T1000 (cell line): ENCODE measurements around the gene KCND1.

Source experiments
- DNase-seq: peaks from one replicate; lab custom pipeline; 2025; ENCODE audit warnings: mixed read lengths; lab: John Stamatoyannopoulos, UW

KCND1 gene

GRCh38 chrX:48937054-48937907 is 34.4 kb downstream of the KCND1 start:
- DNase-seq = no peak

GRCh38 chrX:48936429-48937053 is 35.1 kb downstream of the KCND1 start:
- no peak for DNase-seq

DNA sequence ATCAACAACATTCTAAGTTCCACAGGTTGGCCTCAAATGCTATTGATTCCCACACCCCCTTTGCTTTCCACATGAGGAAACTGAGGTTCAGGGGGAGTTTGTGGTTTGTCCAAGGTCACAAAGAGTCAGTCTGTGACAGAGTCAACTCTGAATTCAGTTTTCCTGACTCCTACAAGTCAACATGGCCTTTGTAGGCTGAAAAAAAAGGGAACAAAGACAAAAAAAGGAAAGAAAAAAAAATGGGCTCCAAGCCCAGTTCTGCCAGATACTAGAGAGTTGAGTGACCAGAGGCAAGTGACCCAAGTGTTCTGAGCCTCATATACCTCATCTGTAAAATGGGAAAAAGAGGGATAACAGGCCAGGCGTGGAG is 36.4 kb downstream of the KCND1 start:
- no peak for DNase-seq

- DNase-seq = no peak
Measured at GRCh38 chrX:48934581-48935300, 36.9 kb downstream of the KCND1 start.

- no peak for DNase-seq
Measured at GRCh38 chrX:48933757-48934156, 37.9 kb downstream of the KCND1 start.

GRCh38 chrX:48927736-48928382 is 43.8 kb downstream of the KCND1 start:
- DNase-seq = no peak

- no peak for DNase-seq
Measured at GRCh38 chrX:48927123-48927522, 44.5 kb downstream of the KCND1 start.

- no peak for DNase-seq
Measured at GRCh38 chrX:48924270-48924669, 47.4 kb downstream of the KCND1 start.

DNA sequence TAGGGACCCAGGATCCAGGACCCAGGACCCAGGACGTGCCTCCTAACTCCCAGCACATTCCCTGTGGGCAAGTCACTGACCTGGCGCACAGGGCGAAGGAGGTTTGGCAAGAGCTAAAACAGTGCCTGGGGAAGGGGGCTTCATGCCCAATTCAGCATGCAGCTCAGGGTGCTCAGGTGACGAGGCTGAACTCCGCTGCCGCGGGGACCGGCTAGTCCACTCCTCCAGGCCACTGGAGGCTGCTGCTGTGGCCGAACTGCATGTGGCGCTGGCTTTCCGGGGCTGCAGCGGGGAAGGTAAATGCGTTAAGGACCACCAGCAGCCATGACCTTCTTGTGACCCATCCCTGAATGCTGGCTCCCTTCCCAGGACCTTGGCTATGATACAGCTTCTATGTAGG is 47.9 kb downstream of the KCND1 start:
- no peak for DNase-seq

GRCh38 chrX:48920718-48921104 is 50.9 kb downstream of the KCND1 start:
- DNase-seq = no peak

DNA sequence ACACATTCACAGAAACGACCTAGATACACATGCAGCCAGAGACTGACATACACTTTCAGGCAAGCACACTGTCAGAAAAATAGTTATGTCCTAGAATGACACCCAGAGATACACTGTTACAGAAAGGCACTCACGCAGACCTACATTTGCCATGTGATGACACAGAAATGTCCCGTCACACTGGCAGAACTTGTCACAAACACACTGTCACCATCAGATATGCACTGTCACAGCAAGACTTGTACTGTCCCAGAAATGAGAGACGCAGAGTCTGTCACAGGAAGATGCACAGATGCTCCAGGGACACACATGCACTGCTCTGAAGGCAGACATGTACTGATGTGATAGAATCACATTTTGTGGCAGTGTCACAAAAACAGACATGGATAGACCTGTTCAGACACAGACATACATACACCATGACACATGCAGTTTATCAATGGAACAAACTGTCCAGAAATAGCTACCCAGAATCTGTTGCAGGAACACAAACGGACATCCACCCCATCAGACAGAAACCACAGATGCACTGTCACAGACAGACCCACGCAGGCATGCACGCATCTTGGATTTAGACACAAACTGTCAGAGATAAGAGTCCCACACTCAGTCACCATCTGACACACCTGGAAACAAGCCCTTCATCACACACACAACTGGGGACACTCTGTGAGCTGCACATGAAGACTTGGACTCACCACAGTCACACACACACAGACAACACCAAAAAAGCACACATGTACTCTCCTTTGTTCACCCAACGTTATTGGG is 51.5 kb downstream of the KCND1 start:
- DNase-seq = no peak

DNA sequence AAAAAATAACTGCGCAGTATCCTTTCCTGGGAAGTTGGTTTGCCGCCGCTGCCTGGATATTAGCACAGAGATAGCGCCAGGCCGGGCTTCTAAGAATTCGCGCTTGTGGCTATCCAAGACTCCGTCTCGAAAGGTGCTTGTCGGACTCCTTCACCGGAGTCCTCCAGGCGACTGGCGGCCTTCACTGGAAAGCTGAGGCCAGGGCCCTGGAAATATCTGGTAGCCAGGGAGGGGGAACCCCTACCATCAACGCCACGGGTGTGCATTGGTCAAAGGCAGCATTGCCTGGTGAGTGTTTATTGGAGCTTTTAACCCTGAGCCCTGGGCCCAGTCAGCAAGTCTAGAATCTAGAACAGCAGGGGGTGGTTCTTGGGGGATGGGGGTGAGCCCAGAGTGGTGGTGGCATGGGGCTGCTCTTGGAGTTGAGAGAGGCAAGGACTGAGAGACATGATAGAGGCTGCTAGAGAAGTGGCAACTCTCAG is 52.2 kb downstream of the KCND1 start:
- DNase-seq = no peak

DNA sequence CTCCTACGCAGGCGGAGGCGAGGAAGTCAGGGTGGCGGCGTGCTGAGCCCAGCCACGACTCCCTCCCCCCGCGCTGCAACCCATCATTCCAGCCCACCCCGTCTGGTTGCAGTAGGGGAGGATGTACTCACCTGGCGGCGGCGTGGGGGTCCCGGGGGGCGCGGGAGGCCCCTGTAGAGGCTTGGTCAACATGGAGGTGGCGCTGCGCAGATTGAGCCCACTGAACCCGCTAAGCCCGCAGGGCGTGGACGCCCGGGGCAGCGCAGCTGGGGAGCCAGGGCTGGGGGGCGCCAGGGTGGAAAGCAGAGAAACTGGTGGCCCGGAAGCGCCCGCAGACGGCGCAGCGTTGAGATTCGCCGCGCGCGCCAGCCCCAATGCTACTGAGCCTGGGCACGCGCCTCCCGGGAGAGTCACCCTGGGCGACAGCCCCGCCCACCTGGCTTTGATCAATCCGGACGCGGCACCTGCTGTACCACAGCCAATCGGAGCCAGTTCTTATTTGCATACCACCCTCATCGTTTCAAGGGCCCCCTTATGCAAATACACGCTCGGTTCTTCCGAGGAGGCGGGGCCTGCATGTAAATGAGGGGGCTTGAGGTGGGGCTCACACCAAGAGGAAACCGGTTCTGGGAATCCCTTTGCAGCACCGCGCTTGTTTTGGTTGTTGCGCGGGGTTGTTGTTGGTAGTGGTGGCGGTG is 52.9 kb downstream of the KCND1 start, which contains the start of gene PIM2:
Gene PIM2 (minus strand): TSS at position 382 of the 698 bp plus-strand sequence. CDS start 190 bp downstream, at position 192.
- DNase-seq = peak; percentile 91

GRCh38 chrX:48918301-48918642 is 53.4 kb downstream of the KCND1 start:
- no peak for DNase-seq

DNA sequence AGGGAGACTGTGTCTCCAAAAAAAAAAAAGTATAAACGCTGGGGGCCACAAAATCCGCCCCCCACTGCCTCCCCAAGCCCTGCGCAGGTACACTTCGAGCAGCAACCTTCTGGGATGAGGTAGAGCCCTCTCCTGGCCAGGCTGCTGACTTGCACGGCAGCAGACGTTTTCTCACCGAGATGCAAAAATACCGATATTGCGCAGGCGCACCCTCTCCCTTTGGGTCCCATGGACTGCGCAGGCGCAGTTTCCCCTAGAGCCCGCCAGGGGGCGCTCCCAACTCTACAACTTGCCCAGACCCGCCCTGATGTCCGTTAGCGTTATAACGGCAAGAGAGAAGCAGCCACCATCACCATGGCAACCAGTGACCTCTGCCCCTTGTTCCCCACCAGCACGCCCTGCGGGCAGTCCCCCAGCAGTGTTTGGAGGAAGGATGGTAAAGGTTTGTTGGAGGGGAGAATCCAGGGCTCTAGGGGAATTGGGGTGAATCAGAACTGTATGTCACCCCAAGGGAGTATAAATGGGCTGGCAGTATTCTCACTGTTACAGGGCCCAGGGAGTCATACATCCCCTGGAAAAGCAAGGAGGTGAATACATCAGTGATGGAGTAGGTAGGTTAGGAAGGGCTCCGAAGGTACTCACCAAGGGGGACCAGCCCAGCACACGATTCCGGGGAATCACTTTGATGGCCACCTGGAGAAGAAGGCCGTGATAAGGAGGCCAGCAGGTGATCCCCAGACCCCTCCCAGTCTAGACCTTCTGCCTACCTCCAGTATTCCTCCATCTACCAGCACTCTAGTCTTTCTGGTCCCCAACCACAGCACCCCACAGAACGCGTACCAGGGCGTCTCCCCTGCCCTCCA is 54.3 kb downstream of the KCND1 start:
- peak; percentile 94 for DNase-seq

- DNase-seq = no peak
Measured at GRCh38 chrX:48914593-48915493, 56.8 kb downstream of the KCND1 start.

GRCh38 chrX:48913605-48914366 is 57.9 kb downstream of the KCND1 start:
- no peak for DNase-seq
